ENCODE data around the gene RRP1.

RRP1 gene

DNA sequence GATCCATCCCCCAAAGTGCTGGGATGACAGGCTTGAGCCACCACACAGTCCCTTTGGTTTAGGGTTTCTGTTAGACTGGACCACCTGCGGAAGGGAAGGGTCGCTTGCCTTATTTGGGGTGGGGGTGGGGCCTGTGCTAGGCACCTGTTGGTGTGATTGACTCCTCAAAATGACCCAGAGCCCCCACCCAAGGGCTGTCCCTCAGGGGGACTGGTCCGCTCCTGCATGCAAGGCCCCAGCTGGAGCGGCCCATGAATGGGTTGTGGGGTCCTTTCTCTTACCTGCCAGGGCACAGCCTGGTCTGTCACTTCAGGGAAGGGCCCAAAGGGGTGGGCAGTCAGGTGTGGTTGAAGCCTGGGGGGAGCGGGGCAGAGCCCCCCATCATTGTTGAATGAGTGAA lies 11.4 kb upstream of the RRP1 start:
- DNase-seq: no peak

- peak in 1 of 2 experiments; percentile 19 for DNase-seq
Measured at GRCh38 chr21:43778469-43779335, 10.7 kb upstream of the RRP1 start.

GRCh38 chr21:43779660-43780059 lies 9.7 kb upstream of the RRP1 start:
- no peak for DNase-seq

DNA sequence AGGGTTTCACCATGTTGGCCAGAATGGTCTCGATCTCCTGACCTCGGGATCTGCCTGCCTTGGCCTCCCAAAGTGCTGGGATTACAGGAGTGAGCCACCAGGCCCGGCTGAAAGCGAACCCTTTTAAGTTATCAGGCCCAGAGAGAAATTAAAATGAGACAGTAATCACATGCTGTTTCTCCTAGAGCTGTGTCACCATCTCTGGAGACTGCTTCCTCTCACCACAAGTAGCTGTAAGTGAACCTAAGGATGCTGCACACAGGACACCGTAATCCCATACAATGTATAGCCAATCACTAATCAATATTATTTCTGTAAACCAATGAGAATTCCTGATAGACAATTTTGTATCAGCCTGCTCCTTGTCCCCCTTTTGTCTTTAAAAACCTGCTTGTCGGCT lies 7.5 kb upstream of the RRP1 start:
- no peak for DNase-seq

DNA sequence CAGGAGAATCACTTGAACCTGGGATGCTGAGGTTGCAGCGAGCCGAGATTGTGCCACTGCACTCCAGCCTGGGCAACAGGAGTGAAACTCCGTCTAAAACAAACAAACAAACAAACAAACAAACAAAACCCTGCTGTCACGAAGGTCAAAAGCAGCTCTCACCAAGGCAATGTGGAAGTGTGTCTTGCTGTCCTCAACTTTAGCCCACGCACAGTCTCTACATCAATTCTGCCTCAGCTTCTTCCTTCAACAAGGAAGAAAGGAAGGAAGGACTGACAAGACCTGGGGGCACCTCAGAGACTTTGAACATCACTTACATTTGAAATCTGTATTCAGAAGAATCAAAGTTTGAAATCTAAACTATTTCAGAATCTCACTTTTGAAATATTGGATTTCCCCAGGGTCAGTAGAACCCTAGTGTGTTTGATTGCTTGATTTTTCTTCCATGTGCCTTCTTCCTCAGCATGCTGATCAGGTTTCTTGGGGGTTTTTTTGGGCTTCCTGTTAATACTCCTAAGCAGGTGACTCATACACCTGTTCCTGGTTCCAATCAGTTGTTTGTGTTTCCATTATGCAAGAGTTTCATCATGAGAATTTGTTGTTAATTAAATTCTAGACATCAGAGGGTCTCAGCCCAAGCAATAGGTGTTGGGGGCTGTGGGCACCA lies 6.8 kb upstream of the RRP1 start:
- DNase-seq: no peak

- DNase-seq: no peak
Measured at GRCh38 chr21:43783098-43783700, 6.2 kb upstream of the RRP1 start.

GRCh38 chr21:43785134-43785533 lies 4.2 kb upstream of the RRP1 start:
- no peak for DNase-seq

DNA sequence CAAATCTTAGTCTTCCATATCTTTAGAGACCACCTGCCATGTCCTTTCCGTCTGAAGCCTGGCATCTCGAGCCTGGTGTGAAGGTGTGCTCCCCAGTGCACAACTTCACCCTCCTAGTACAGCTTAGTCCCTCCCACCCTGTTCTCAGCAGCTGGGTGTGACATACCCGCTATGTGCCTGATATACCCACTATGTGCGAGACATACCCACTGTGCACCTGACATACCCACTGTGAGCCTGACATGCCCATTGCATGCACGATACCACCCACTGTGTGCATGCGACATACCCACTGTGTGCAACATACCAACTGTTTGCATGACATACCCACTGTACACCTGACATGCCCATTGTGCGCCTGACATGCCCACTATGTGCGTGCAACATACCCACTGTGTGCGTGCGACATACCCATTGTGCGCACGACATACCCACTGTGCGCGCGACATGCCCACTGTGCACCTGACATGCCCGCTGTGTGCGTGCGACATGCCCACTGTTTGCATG lies 3.0 kb upstream of the RRP1 start:
- no peak for DNase-seq

DNA sequence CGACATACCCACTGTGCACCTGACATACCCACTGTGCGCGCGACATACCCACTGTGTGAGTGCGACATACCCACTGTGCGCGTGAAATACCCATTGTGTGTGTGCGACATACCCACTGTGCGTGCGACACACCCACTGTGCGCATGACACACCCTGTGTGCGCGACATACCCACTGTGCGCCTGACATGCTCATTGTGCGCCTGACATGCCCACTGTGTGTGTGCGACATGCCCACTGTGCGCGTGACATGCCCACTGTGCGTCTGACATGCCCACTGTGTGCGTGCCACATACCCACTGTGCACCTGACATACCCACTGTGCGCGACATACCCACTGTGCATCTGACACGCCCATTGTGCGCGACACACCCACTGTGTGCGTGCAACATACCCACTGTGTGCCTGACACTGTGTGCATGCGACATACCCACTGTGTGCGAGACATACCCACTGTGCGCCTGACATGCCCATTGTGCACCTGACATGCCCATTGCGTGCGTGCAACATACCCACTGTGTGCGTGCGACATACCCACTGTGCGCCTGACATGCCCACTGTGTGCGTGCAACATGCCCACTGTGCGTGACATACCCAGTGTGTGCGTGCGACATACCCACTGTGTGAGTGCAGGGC lies 2.5 kb upstream of the RRP1 start:
- DNase-seq: no peak

GRCh38 chr21:43790010-43790524 lies 690 bp downstream of the RRP1 start:
- no peak for DNase-seq

- no peak for DNase-seq
Measured at GRCh38 chr21:43792406-43792805, 3.0 kb downstream of the RRP1 start.

DNA sequence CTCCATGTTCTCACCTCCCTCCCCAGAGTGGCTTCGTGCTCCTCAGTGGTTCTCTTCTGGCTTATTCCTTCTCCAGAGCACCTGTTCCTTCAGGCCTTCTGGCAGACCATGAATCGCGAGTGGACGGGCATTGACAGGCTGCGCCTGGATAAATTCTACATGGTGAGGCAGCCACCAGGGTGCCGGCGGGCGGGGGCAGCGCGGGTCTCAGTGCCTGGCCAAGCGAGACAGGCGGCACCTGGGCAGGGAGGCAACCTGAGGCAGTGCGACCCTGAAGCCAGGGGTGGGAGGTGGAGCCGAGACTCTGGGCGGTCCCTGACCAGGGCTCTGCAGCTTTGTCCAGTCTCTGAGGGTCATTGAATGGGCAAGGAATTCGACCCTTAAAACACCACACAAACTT lies 3.9 kb downstream of the RRP1 start:
- no peak for DNase-seq

GRCh38 chr21:43794311-43794710 lies 4.9 kb downstream of the RRP1 start:
- no peak for DNase-seq

DNA sequence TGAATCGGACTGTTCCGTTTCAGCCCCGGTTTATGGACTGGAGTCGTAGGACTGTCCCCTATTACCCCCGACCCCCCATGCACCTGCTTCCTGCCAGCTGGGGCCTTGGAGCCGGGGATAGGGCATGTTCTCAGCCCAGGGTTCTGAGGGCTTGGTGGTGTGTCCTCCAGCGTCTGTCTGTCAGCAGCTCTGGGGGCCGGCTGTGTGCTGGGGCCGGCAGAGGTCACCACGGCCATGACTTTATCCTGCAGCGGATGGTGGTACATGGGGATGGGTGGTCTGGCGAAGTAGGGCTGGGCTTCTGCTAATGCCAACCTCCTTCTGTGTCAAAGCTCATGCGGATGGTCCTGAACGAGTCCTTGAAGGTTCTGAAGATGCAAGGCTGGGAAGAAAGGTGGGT lies 5.5 kb downstream of the RRP1 start:
- DNase-seq: no peak

GRCh38 chr21:43797415-43797814 lies 8.0 kb downstream of the RRP1 start:
- DNase-seq: no peak

GRCh38 chr21:43797925-43798715 lies 8.7 kb downstream of the RRP1 start:
- DNase-seq: no peak

DNA sequence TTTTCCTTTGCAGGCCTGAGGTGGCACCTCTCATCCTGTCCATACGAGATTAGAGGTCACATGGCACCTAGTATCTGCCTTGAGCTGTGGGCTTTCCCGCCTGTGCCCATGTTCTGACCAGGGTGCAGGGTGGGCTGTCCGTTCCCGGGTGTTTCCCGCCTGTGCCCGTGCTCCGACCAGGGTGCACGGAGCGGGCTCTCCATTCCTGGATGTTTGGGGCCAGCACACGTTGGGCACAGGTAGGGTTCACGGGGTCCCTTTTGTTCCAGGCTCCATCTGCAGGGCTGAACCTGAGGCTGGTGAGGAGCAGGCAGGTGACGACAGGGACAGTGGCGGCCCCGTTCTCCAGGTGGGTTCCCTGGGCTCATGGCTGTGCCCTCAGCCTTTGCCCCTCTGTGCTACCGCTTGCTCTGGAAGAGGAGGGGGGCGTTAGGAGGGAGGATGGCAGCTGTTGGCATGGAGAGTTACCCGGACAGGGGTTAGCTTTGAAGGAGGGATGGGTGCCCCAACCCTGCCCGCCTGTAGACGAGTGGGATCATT lies 10.0 kb downstream of the RRP1 start:
- no peak for DNase-seq

DNA sequence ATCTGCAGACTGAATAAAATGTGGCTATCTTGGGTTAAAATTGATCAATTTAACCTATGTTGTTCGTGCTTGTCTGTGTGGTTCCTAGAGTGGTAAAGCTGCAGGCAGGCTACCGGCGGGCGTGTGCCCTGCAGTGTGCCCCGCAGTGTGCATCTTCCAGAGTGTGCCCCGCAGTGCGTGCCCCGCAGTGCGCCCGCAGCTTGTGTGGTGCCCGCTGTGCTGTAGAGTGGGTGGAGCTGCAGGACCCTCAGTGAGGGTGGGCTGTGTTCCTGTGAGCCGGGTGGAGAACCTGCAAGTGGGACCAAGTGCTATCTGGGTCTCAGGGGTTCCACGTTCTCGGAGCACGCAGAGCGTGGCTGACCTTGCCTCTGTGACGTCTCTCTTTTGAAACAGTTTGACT lies 10.7 kb downstream of the RRP1 start:
- DNase-seq: no peak

- no peak for DNase-seq
Measured at GRCh38 chr21:43800566-43800965, 11.2 kb downstream of the RRP1 start.

GRCh38 chr21:43801006-43801783 lies 11.8 kb downstream of the RRP1 start:
- no peak for DNase-seq

GRCh38 chr21:43802713-43803313 lies 13.4 kb downstream of the RRP1 start:
- no peak for DNase-seq

All from activated CD4-positive, alpha-beta T cell treated with anti-CD3 and anti-CD28 coated beads, Interleukin-2, amount 50 U/mL, for 48 hours (primary cell).